ENCODE results near the gene NANOS3. TPM values are rescaled to one million over a fixed set of nuclear protein-coding genes. Genes with fewer than 3 reads are reported as not detected.

Gene NANOS3
- total and polyA plus RNA-seq, 10 of the 15 experiments (the other 5 are each of a cell fraction or from before 2014, with no cell fraction given) = 0.31 to 1.7 (median 0.81) TPM

- no peak for TF ChIP-seq HSF1 (IDR thresholded peaks at IDR 0.05; ENCODE audit: low read depth, low read length)
- no peak for TF ChIP-seq ZNF217 (IDR thresholded peaks at IDR 0.05)
- no peak for TF ChIP-seq REST (IDR thresholded peaks at IDR 0.05; ENCODE audit: low read depth, low read length)
- no peak for TF ChIP-seq BCL11A (IDR thresholded peaks at IDR 0.05; ENCODE audit: low read depth, low read length)
- no peak; the same call in 1 of the 2 replicates for TF ChIP-seq BCLAF1 (IDR thresholded peaks at IDR 0.05)
- TF ChIP-seq ZNF592 (IDR thresholded peaks at IDR 0.05) = no peak
- peak; percentile 8 to 47; a peak in 1 of 4 replicates for TF ChIP-seq IKZF2 (IDR thresholded peaks at IDR 0.05)
- no peak for TF ChIP-seq FOXM1 (IDR thresholded peaks at IDR 0.05; ENCODE audit: low read depth, low read length)
- no peak for TF ChIP-seq ZBTB4 (CRISPR knock-in tag; IDR thresholded peaks at IDR 0.05)
- no peak for TF ChIP-seq ZSCAN29 (IDR thresholded peaks at IDR 0.05)
- TF ChIP-seq NFIC (IDR thresholded peaks at IDR 0.05; ENCODE audit: low read depth, low read length) = no peak
- TF ChIP-seq ZNF384 (IDR thresholded peaks at IDR 0.05; ENCODE audit: borderline replicate concordance, low read depth, low read length) = no peak
These were observed 34.4 kb upstream of the NANOS3 start (continued) for GRCh38 chr19:13842291-13843103.
